ENCODE data around the gene WLS.
A peak's percentile ranks its signal among the peaks of the same experiment; 100 is the strongest.
"Not testable (repeated sequence)": the region's sequence is repeated elsewhere in the genome, so short reads cannot be mapped to it uniquely, and the experiment has no call there.

The WLS gene

DNA sequence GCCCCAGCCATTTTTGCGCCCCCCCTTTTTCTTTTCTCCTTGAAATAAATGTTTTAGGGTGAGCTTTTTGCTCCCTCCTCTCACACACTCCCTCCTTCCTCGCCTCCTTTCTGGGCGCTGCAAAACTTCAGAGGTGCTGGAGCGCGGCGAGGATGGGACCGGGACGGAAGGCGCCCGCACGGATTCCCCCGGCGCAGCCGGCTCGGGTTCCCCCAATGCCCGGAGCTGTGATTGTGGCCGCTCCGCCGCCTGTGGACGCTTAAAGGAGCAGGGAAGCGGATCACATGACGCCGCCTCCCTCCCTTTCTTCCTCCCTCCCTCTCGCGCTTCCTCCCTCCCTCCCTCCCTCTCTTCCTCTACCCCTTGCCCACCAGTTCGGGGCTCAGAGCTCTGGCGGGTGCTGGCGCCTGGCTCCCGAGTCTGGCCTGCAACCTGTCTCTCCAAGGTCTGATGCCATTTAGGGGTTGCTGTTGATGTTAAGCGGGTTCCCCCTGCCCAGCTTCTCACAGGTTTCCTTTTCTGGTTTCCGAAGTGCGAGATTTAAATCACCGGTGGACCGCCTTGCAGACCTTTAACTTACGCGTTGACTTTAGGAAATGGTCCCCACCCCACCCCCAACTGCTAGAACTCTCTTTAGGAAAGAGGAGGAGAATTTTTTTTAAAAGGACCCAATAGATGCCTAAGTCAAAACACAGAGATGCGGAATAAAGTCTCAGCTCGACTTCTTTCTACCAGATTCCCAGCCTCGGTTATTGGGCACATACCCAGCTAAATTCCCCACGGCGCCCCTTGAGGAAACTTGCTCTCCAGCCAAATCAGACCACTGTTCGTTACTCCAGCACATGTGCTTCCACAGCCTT lies at the start of gene WLS:
TSS of gene WLS (minus strand) at position 235 of the 860 bp plus-strand sequence. CDS start at position 11, 224 bp downstream.
- peak; percentile 81 for DNase-seq

DNA sequence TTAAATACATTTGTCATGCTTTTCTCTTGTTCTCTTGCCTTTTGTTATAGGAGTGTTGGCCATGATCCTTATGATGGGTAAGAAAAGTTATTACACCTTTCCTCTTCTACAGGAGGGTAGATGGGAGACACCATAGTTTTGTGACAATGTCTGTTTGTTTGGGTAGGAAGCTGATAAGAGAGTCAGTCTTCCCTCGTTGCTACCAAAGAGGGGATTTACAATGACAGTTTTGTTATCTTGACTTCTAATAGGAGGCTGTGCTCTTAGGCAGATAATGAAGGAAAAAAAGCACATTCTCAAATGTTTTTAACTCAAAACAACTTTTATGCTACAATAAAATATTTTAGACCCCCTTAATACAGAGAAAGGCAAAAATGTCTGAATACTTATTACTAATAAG lies 48.0 kb upstream of the WLS start:
- DNase-seq = no peak

DNA sequence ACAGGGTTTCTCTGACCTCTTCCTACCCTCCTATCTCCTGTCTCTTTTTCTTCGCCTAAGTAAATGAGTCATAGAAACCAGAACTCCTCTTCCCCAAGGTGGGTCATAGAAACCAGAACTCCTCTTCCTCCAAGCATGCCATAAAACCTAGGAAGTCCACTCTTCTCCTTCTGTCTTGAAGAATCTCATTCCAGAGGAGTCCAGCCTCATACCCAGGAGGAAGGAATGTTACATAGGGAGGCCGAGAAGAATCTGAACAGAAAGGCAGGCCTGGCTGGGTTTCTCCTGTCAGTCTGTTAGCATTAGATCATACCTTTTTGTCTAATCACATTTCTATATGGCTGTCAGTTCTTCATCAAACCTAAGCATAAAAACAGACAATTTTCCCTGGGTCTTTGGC lies 47.5 kb upstream of the WLS start:
- no peak for DNase-seq

DNA sequence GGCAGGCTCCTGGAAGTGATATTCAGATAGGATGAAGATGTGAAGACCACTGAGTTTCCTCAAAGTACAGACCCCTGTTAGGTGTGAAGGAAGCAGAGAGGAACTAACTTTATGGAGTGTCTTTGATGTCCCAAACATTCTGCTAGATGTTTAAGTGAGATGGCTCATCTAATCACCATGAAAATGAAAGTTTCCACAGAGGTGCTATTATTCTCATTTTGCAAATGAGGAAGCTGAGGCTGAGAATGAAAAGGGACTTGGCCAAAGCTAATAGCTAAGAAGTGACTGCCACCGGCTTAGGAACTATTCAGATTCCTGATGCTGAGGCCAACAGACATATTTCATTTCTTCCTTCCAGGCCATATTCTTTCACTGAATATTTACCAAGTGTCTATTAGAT lies 45.9 kb upstream of the WLS start:
- no peak for DNase-seq

DNA sequence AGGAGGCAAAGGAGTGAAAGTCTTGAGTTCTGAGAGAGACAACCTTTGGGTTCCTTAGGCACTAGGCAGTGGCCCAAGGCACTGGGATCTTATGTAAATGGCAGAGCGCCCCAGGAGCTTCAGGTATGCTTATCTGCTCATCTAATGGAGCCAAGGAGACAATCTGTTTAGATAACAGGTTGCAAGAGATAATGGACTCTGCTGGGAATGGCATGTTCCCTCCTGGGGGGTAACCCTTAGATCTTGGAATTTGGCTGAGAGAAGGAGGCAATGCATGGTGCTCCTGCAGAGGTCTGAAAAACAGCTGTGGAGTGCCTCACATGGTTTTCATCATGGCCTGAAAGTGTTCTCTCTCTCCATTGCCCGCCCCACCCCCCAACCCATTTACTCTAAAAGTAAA lies 44.1 kb upstream of the WLS start:
- DNase-seq = no peak

DNA sequence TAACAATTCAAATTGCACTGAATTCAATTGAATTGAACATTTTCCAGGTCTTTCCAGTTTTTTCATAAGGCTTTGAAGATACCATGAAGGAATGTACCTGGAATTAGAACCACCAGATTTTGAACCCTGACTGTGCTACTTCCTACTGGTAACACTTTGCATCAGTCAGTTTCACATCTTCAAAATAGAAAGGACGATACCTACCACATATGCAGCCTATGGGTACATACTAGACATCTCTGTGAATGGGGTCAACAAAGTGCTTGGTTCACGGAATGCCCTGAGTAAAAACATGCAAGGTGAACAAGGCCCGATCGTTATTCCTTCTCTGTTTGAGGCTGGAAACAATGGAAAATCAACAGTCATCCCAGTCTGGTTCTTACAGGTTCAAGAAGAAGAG lies 41.2 kb upstream of the WLS start:
- DNase-seq = no peak

DNA sequence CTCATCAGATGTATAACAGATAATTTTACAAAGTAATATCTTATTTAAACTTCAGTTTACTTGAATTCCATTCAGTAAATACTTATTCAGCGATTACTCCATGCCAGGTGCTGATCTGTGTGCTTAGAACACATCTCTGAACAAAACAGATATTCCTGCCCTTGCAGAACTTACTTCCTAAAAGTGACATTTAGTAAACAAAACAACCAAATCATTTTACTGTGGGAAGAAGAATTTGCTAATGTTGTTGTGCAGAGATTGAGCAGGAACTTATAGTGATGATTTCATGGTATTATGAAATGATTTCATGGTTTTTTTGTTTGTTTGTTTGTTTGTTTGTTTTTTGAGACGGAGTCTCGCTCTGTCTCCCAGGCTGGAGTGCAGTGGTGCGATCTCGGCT lies 39.3 kb upstream of the WLS start:
- no peak for DNase-seq

DNA sequence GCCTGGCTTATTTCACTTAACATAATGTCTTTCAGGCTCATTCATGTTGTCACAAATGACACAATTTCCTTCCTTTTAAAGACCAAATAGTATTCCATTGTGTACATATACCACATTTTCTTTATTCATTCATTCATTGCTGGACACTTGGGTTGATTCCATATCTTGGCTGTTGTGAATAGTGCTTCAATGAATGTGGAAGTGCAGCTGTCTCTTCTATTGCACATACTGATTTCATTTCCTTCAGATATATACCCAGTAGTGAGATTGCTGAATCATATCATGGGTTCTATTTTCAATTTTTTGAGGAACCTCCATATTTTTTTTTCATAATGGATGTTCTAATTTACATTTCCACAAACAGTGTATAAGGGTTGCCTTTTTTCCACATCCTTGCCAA lies 38.6 kb upstream of the WLS start:
- no peak for DNase-seq

DNA sequence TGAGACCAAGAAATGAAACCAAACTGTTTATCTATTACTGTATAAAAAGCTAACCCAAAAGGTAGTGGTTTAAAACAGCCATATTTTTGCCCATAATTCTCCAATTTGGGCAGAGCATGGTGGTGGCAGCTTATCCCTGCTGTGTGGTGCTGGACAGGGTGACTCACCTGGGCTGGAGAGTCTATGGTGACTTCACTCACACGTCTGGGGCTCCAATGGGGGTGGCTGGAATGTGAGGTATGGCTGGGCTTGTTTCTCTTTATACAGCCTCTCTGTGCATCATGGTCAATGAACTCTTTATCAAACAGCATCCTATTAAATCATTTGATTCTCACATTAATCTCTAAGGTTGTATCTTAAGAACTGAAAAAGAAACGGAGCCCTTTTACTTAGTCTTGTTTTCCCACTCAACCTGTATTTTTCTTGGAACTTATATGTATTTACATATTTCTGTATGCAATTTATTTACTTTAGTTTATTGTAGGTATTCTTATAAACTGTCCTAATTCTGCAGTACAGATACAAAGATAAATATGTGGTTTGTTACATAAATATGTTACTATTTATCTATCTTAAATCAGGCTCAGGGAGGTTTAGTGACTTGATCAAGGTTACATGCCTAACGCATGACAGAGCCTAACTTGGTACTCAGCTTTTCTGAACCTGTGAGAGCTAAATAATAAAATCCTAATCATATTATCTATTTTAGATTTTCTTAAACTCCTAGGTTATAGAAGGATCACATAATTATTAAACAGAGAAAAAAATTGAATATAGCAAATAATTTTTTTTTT lies 37.5 kb upstream of the WLS start:
- peak; percentile 53 for DNase-seq

DNA sequence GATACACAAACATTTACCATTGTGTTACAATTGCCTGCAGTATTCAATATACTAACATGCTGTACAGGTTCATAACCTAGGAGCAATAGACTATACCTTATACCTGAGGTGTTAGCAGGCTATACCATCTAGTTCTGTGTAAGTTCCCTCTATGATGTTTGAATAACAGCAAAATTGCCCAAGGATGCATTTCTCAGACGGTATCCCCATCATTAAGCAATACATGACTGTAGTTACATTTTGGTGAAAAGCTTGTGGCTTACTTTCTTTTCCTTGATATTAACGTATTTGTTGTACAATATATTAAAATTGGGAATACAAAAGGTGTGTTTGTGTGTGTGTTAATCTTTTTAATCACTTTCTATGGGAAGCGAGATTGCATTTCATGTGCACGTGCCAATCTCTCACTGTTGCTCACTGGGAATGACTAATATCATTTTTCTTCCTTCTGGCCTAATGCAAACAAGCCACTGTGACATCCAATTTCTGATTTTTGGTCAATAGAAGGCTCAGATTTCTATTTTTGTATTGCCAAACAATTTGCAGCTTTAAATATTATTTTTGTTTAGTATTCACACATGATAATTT lies 36.7 kb upstream of the WLS start:
- no peak for DNase-seq

DNA sequence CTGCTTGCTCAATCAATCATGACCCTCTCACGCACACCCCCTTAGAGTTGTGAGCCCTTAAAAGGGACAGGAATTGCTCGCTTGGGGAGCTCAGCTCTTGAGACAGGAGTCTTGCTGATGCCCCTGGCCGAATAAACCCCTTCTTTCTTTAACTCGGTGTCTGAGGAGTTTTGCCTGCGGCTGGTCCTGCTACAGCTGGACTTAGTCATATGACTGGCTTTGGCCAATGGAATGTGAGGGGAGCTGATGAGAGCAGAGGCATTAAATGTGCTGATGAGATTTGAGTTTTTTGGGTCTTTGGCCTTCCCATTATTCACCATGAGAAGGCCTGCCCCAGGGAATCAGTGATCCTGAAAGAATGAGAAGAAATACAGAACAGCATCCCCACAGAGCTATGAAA lies 24.5 kb upstream of the WLS start:
- DNase-seq = not testable (repeated sequence)

DNA sequence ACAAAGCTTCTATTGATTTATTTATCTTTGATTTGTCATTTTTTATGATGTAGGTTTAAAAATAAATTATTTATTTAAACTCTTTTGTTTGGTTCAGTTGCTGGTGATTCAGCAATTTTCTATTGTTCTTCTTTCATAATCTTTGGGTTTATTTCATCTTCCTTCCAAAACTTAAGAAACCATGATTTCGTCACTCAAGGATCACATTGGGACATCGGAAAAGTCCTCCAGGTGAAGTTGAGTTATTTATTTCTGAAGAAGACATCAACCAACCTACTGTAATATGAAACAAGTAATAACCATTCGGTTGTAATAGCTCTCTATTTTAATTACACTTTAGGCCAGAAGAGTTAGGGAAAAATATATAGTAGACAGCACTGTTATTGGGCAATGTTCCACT lies 23.0 kb upstream of the WLS start:
- no peak for DNase-seq

DNA sequence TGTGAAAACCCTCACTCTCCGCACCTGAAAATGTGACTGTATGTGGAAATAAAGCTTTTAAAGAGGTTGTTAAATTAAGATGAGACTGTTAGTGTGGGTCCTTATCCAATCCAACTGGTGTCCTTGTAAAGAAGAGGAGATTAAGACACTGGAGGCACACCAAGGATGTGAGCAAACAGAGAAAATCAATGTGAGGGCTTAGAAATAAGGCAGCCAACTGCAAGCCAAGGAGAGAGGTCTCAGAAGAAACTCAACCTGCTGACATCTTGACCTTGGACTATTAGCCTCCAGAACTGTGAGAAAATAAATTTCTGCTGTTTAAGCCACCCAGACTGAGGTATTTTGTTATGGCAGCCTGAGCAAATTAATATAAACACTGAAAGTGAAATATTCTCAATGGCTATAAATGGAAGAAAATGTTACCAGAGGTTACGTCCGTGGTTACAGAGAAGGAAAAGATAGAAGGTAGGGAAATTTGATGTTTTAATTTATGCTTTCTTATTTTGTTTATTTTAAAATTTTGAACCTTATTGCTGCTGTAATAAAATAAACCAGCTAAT lies 22.4 kb upstream of the WLS start:
- no peak for DNase-seq

DNA sequence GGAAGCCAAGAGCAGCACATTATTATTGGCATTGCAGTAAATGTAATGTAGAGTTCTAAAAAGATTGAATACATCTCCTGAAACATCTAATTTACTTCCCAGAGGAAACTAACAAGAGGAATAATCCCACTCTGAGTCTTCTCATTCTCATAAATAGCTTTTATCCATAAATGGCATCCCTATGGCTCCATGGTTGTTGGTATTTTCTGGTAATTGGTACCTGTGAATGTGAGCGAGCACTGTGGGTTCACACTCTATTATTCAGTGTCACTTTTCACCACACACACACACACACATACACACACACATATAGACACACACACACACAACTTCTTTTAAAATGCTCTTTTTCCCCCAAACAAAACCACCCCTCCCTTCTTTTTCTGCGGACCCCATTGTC lies 4.7 kb upstream of the WLS start:
- DNase-seq = no peak

DNA sequence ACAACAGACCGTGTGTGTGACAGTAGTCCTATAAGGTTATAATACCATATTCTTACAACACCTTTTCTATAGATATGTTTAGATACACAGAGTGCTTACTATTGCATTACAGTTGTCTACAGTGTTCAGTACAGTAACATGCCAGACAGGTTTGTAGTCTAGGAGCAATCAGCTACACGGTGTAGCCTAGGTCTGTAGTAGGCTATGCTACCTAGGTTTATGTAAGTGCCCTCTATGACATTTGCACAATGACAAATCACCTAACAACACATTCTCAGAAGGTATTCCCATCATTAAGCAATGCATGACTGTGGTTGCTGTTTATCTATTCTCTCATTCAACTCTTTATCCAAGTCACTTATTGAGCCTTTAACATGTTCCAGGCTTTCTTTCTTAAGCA lies 1.8 kb upstream of the WLS start:
- DNase-seq = no peak

DNA sequence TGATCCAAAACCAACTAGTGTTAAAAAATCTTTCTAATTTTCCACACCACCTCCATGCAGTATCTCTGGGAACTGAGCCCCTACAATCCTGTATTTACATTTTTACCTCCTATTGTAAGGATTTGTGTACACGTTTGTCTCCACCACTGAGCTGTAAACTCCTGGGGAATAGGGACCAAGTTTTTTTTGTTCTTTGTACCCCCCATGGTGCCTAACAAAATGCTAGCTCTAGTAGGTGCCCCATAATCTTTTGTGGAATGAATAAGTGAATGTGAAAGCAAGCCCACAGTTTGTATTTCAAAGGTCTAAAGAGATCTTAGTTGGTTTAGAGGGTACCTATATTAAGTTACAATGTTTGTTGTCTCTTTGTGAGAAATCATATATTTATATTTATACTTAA lies 879 bp upstream of the WLS start:
- DNase-seq = no peak

DNA sequence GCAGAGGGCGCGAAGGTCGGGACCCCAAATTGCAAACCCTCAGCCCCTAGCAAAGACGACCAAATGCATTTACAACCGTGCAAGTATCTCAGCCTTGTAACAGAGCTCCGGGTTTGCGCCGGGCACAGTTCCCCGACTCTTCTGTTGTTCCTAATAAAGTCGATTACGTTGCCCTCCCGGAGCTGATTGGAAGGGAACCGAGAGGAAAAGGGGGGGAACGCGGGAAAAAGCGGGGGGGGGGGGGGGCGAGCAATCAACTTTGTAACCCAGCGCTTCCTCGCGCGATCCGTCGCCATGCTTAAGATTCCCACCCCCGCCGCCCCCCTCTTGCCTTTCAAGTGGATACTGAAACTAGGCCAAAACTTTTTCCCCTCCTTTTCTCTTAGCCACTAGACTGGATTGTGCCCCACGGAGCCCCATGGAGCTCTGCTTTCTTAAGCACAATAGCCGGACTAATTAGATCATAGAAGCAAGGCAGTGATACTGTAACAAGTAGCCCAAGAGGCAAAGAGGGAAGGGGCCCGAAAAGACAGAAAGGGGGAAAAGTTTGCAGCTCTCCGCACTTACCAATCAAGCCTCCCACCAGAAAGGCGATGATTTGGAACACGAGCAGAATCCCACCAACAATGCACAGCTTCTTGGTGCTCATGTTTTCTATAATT lies 565 bp downstream of the WLS start:
- peak; percentile 83 for DNase-seq

DNA sequence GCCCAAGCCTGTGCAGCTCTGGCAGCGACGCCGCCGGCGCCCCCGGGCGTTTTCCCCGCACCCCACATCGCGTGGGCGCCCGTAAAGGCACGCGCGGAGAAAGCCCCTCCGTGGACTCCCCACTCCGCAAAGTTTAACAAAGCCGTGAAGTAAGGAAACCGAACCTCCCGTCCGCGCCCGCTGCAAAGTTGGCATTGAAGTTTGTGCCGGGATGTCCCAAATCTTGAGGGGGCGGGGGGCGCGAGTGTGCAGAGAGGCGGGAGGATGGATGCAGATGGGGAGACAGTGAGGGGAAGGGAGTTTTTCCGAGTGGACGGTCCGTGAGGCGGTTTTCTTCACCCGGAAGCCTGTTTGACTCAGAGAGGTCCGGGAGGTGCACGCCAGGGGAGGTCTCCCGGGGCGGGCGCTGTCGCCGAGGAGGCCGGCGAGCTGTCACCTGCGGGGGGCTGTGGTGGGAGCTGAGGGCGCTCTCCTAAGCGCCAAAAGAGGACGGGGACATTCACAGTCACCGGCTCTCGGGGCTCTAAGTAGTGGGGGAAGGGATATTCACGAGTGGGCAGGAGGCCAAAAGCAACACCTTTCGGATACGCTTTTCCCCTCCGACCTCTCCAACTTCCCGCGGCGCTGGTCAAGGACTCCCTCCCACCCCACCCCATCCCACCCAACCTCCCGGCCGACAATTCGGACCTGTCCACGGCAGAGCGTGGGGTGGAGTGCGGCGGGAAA lies 1.3 kb downstream of the WLS start:
- peak; percentile 31 for DNase-seq

DNA sequence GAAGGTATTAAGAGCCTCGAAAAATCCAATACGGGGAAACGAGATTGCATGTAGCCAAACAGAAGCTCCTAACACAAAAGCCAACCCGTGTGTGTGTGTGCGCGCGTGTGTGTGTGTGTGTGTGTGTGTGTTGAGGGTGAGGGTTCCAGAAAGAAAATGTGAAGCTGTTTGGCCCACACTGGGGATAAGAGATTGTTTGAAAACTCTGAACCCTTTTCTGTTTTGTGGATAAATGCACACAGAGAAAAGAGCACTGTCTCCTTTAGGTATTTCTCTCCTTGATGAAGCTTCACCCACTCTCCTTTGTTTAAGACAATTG lies 1.9 kb downstream of the WLS start:
- DNase-seq = peak; percentile 32

DNA sequence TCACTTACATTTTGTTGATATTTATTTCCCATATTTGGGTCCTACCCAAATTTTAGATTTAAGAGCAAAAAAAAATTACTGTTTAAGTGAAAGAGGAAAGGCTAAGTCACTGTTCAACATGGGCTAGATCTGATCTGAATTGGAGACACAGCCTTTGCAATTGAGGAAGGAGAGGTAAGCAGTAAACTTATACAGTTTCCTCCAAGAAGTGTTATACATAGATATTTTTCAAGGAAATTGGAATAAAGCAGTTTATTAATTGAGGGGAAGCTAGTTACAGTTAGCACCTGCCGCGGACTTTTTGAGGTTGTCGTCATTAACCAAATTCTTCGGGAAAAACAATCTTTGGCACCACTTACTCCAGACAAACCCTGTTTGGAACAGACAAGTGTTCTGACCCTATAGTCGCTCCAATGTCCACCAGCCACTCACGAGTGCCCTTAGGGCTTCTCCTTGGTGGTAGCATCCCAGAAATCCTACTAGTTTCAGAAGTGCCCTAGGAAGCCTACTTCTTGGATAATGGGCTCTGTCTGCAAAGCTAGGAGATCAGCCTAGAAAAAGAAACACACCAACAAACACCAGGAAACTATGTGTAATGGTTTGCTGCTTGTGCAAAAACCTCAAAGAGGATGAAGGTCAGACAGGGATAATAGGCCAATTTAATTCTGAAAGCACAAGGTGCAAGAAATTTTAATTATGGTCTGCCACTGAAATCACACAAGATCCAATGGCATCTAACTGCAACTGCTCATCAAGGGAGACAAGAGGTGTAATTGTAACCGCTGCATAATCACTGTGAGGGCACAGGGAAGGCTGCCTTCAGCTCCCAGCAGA lies 2.5 kb downstream of the WLS start:
- peak; percentile 4 for DNase-seq

DNA sequence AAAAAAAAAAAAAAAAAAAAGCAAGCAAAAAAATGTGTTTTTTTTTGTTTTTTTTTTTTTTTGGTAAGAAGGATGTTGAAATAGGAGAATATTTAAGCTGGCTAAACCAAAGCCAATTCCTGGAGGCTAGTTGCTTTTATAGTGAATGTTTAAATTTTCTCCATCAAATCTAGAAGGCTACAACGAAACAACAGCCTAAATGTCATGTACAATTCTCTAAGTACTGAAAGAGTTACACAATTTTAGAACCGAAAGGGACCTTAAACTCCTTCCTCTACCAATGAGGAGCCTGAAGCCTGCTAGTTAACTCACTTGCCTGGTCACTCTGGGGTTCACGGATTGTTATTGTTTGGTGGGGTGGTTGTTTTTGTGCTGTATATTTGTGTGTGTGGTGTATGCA lies 3.5 kb downstream of the WLS start:
- DNase-seq = peak; percentile 35

DNA sequence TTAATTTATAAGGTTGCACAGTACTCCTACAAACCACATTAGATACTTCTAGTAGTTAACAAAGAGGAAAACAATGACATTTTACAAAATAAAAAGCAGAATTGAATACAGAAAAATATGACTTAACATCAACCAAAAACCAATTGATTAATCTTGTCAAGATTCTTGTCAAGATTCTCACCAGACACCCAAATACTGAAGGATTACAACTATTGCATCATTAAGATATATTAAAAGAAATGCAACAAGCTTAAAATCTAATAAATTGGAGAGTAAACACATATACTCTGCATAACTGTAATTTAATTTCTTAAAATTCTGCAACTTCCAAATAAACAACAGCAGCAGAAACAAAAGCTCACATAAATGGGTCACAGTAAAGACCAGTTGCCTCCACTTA lies 4.7 kb downstream of the WLS start:
- no peak for DNase-seq

Measured in HCEC 1CT (cell line).